Mesothelial cell of epicardium (in vitro differentiated cells): Measurements from ENCODE around the gene ANO6. TPM values are rescaled to one million over a fixed set of nuclear protein-coding genes. Genes with fewer than 3 reads are reported as not detected.
A peak's percentile ranks its signal among the peaks of the same experiment; 100 is the strongest.

Experiments
- DNase-seq, 2 experiments: peaks; one replicate each; pipeline ENCODE4 v3.0.0; 2021; ENCODE audit warnings: low spot score in 2 of 2; ENCODE audit not compliant: unreplicated experiment in 2 of 2
- H3K27ac Mint-ChIP-seq: 2 replicates; pipeline ENCODE4 v1.8.0; 2021; ENCODE audit warnings: mixed read lengths
- H3K27me3 Mint-ChIP-seq: 2 replicates; pipeline ENCODE4 v1.8.0; 2021; ENCODE audit warnings: low read depth, mixed read lengths
- H3K36me3 Mint-ChIP-seq: 2 replicates; pipeline ENCODE4 v1.8.0; 2021; ENCODE audit warnings: mixed read lengths
- H3K4me1 Mint-ChIP-seq: 2 replicates; pipeline ENCODE4 v1.8.0; 2021; ENCODE audit warnings: mixed read lengths
- H3K4me3 Mint-ChIP-seq: 2 replicates; pipeline ENCODE4 v1.8.0; 2021; ENCODE audit warnings: mild to moderate bottlenecking, moderate library complexity, mixed read lengths
- H3K9me3 Mint-ChIP-seq: 2 replicates; pipeline ENCODE4 v1.8.0; 2021; ENCODE audit warnings: mixed read lengths
- CTCF ChIP-seq: fragments of 200-600 bp; sonication (generic); IDR thresholded peaks from one replicate; pipeline ENCODE4 v1.5.0; 2021; ENCODE audit warnings: antibody characterized with exemption; ENCODE audit not compliant: unreplicated experiment
- total RNA-seq: library from RNA; stranded (reverse); gene quantifications from 3 replicates; pipeline ENCODE4 v1.2.1, GENCODE V29; 2021

Gene ANO6
- total RNA-seq, 1 donor from 2014 or later, result 41.1 TPM

GRCh38 chr12:45291518-45291917 lies 75.6 kb downstream of the ANO6 start:
- H3K27ac Mint-ChIP-seq, result no peak overlapping the region
- H3K36me3 Mint-ChIP-seq, result peaks cover 4% of the 10 kb centered on the region
- DNase-seq, result no peak
- no peaks in the 10 kb centered on the region for H3K27me3 Mint-ChIP-seq
- H3K4me3 Mint-ChIP-seq, result no peak overlapping the region
- TF ChIP-seq CTCF, result no peak
- H3K9me3 Mint-ChIP-seq, result peaks cover 3% of the 10 kb centered on the region
- H3K4me1 Mint-ChIP-seq, result peaks cover 31% of the 10 kb centered on the region

GRCh38 chr12:45292486-45293195 lies 76.7 kb downstream of the ANO6 start:
- Mint-ChIP-seq H3K9me3 (peaks cover 3% of the 10 kb centered on the region), H3K4me3 (no peak overlapping the region), H3K4me1 (peaks cover 35% of the 10 kb centered on the region), H3K27ac (peak overlapping the region; percentile 83), H3K27me3 (no peaks in the 10 kb centered on the region), H3K36me3 (peaks cover 4% of the 10 kb centered on the region)
- no peak for DNase-seq
- TF ChIP-seq CTCF, result no peak

GRCh38 chr12:45294906-45295305 lies 79.0 kb downstream of the ANO6 start:
- Mint-ChIP-seq H3K4me1 (peaks cover 56% of the 10 kb centered on the region), H3K4me3 (no peak overlapping the region), H3K36me3 (peaks cover 4% of the 10 kb centered on the region), H3K27ac (no peak overlapping the region), H3K27me3 (no peaks in the 10 kb centered on the region), H3K9me3 (peaks cover 3% of the 10 kb centered on the region)
- no peak for TF ChIP-seq CTCF
- no peak for DNase-seq

GRCh38 chr12:45296046-45296586 lies 80.2 kb downstream of the ANO6 start:
- TF ChIP-seq CTCF, result no peak
- Mint-ChIP-seq H3K4me3 (no peak overlapping the region), H3K4me1 (peaks cover 55% of the 10 kb centered on the region), H3K27ac (no peak overlapping the region), H3K36me3 (no peaks in the 10 kb centered on the region), H3K9me3 (no peaks in the 10 kb centered on the region), H3K27me3 (no peaks in the 10 kb centered on the region)
- no peak for DNase-seq

- H3K36me3 Mint-ChIP-seq, result no peaks in the 10 kb centered on the region
- no peak for DNase-seq
- TF ChIP-seq CTCF, result no peak
- H3K9me3 Mint-ChIP-seq, result no peaks in the 10 kb centered on the region
- H3K27me3 Mint-ChIP-seq, result no peaks in the 10 kb centered on the region
- peak overlapping the region; percentile 96 for H3K27ac Mint-ChIP-seq
- no peak overlapping the region for H3K4me3 Mint-ChIP-seq
- H3K4me1 Mint-ChIP-seq, result peaks cover 48% of the 10 kb centered on the region
These were observed 82.2 kb downstream of the ANO6 start for GRCh38 chr12:45298047-45298446.
